ENCODE data around the gene XYLB.
"Not testable (repeated sequence)": the region's sequence is repeated elsewhere in the genome, so short reads cannot be mapped to it uniquely, and the experiment has no call there.

The XYLB gene

DNA sequence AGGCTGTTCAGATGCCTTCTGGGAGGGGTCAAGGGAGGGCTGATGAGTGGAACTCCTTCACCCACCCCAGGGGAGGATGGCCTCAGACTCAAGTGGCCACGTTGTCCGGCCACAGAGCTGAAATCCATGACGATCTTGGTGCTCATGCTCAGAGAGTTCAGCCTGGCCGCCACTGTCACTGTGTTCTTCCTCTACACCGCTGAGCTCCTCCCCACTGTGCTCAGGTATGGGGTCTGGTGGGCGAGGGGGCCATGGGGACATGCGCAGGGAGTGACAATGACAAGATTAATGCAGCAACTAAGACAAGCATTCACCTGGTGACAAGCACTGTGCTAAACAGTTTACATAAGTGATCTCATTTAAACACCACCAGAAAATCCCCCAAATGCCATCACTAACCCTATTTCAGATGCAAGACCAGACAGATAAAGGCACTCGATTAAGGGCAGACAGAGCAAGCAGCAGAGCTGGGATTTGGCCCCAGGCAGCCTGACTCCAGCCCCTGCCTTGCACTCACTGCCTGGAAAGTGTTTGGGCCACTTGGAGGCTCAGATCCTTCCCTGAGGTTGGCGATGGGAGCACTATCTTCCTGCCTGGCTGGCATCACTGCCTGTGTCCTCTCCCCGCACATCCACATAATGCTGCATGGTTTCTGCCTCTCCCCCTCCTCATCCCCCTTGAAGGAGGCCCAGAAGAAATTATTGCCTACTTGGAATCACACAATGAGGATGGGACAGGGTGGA, 30.9 kb upstream of the XYLB start:
- Mint-ChIP-seq H3K36me3 (ENCODE audit: low read depth) (no peaks in the 10 kb centered on the region), H3K27me3 (no peaks in the 10 kb centered on the region), H3K4me1 (ENCODE audit: low read depth) (no peaks in the 10 kb centered on the region), H3K4me3 (no peak overlapping the region), H3K27ac (no peak overlapping the region), H3K9me3 (no peaks in the 10 kb centered on the region)
- no peak for DNase-seq

DNA sequence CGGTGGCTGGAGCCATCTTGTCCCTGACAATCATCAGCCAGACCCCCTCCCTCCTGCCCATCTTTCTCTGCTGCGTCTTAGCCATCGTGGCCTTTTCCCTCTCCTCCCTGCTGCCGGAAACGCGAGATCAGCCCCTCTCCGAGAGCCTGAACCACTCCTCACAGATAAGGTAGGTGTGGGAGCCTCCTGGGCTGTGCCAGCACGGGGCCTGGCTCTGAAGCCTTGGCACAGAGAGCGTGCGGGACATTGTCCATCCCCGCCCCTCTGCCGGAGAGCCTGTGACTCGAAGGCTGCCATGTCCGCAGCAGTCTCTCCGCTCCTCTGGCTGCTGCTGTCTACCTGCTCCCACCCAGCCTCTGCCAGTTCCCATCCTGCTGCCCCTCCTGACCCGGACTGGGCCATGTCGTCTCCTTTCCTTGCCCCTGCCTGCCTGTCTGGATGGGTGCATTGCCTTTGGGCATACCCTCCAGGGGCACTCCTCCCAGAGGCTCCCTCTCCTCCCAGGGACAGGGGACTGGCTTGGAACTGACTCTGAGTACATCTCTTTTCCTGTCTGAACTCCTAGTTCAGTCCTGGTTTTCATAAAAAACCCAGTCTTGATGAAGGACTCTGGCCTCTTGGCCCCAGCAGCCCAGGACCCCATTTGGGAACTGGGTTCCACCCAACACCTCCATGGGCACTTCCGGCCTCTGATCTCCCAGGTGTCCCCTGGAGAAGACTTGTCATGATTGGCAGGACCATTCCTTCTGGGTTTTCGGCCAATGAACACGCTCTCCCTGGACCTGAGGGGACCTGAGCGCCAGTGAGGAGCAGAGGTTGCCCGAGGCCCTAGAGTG, 30.0 kb upstream of the XYLB start:
- H3K27ac Mint-ChIP-seq: no peak overlapping the region
- no peak for DNase-seq
- H3K36me3 Mint-ChIP-seq (ENCODE audit: low read depth): no peaks in the 10 kb centered on the region
- peaks cover 2% of the 10 kb centered on the region for H3K9me3 Mint-ChIP-seq
- H3K4me1 Mint-ChIP-seq (ENCODE audit: low read depth): no peaks in the 10 kb centered on the region
- no peak overlapping the region for H3K4me3 Mint-ChIP-seq
- H3K27me3 Mint-ChIP-seq: no peaks in the 10 kb centered on the region

DNA sequence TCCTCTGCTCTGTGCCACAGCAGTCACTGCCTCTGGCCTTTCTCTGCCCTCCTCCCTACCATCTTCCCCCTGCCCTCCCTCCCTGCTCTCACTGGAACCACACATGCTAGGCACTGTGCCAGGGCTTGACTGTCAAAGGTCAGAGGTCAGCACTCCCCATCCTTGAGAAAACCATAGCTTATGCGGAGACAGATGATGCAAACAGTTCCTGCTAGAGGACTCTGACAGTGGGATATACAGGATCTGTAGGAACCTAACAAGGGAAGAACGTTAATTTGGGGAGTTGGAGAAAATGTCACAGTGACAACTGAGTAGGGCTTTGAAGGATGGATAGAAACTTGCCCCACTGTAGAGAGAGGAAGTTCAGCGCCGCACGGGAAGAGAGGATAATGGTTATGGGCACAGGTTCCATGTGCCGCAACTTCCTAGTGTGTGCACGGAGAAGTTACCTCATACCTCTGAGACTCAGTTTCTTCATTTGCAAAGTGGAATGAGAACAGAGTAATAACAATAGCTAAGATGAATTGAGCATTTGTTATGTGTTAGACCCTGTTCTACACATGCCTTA, 29.3 kb upstream of the XYLB start:
- DNase-seq: no peak
- Mint-ChIP-seq H3K9me3 (peaks cover 2% of the 10 kb centered on the region), H3K36me3 (ENCODE audit: low read depth) (no peaks in the 10 kb centered on the region), H3K27me3 (no peaks in the 10 kb centered on the region), H3K27ac (no peak overlapping the region), H3K4me3 (no peak overlapping the region), H3K4me1 (ENCODE audit: low read depth) (no peaks in the 10 kb centered on the region)

- no peaks in the 10 kb centered on the region for H3K27me3 Mint-ChIP-seq
- no peaks in the 10 kb centered on the region for H3K36me3 Mint-ChIP-seq (ENCODE audit: low read depth)
- H3K9me3 Mint-ChIP-seq: peaks cover 2% of the 10 kb centered on the region
- DNase-seq: no peak
- no peak overlapping the region for H3K4me3 Mint-ChIP-seq
- H3K27ac Mint-ChIP-seq: no peak overlapping the region
- H3K4me1 Mint-ChIP-seq (ENCODE audit: low read depth): no peaks in the 10 kb centered on the region
Observed at GRCh38 chr3:38318766-38319671, 27.6 kb upstream of the XYLB start.

DNA sequence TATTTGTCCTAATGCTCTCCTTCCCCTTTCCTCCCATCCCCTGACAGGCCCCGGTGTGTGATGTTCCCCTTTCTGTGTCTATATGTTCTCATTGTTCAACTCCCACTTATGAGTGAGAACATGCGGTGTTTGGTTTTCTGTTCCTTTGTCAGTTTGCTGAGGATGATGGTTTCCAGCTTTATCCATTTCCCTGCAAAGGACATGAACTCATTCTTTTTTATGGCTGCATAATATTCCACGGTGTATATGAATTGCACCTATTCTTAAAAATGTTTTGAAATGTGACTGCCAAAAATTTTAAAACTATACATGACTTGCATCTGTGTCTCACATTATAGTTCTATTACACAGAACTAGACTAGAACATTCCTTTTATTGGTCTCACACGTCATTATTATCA, 25.9 kb upstream of the XYLB start:
- not testable (repeated sequence) for H3K27ac Mint-ChIP-seq; H3K36me3 Mint-ChIP-seq (ENCODE audit: low read depth); DNase-seq; H3K4me3 Mint-ChIP-seq; H3K4me1 Mint-ChIP-seq (ENCODE audit: low read depth); H3K9me3 Mint-ChIP-seq; H3K27me3 Mint-ChIP-seq

DNA sequence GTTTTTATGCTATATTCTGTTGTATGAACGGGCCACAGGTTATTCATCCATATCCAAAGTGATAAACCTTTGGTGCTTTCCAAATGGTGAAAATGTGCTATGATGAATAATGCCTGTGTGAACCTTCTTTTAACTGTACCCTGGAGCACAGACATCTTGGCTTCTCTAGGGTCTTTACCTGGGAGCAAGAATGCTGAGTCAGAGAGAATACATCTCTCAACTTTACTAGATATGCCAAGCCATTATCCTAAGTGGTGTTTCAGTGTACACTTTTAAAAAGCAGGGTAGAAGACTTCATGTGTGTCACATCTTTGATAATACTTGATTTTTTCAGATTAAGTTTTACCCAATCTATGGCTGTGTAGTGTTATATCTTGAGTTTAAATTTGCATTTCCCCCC, 23.5 kb upstream of the XYLB start:
- H3K9me3 Mint-ChIP-seq: peaks cover 2% of the 10 kb centered on the region
- peaks cover 3% of the 10 kb centered on the region for H3K4me1 Mint-ChIP-seq (ENCODE audit: low read depth)
- no peak for DNase-seq
- H3K36me3 Mint-ChIP-seq (ENCODE audit: low read depth): no peaks in the 10 kb centered on the region
- H3K27ac Mint-ChIP-seq: no peak overlapping the region
- H3K4me3 Mint-ChIP-seq: no peak overlapping the region
- no peaks in the 10 kb centered on the region for H3K27me3 Mint-ChIP-seq

- Mint-ChIP-seq H3K4me1 (ENCODE audit: low read depth) (peaks cover 3% of the 10 kb centered on the region), H3K27me3 (no peaks in the 10 kb centered on the region), H3K36me3 (ENCODE audit: low read depth) (no peaks in the 10 kb centered on the region), H3K4me3 (no peak overlapping the region), H3K9me3 (peaks cover 2% of the 10 kb centered on the region), H3K27ac (no peak overlapping the region)
- DNase-seq: no peak
Observed at GRCh38 chr3:38325256-38325655, 21.3 kb upstream of the XYLB start.

DNA sequence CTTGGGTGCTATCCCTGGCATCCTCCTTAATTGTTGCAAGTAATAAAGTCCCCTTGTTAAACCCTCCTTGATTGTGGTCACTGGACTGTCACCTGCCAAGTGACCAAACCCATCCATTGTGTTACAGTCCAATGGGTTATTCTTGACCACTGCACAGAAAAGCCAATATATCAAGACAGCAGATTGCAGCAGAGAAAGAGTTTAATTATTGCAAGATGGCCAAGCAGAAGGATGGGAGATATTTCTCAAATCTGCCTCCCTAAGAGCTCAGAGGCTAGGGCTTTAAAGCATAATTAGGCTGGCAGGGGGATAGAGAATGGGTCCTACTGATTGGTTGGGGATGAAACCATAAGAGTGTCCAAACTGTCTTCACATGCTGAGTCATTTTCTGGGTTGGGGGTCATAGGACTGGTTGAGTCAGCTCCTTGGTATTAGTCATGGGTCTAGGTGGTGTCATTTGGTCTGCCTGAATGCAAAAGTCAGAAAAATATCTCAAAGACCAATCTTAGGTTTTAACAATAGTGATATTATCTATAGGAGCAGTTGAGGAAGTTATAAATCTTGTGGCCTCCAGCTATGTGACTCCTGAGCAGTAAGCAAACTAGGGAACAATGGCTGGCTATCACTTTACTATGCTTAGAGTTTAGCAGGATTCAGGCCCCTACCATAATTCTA, 19.1 kb upstream of the XYLB start:
- Mint-ChIP-seq H3K27ac (no peak overlapping the region), H3K27me3 (no peaks in the 10 kb centered on the region), H3K4me1 (ENCODE audit: low read depth) (peaks cover 3% of the 10 kb centered on the region), H3K4me3 (no peak overlapping the region), H3K36me3 (ENCODE audit: low read depth) (no peaks in the 10 kb centered on the region), H3K9me3 (no peaks in the 10 kb centered on the region)
- no peak for DNase-seq

DNA sequence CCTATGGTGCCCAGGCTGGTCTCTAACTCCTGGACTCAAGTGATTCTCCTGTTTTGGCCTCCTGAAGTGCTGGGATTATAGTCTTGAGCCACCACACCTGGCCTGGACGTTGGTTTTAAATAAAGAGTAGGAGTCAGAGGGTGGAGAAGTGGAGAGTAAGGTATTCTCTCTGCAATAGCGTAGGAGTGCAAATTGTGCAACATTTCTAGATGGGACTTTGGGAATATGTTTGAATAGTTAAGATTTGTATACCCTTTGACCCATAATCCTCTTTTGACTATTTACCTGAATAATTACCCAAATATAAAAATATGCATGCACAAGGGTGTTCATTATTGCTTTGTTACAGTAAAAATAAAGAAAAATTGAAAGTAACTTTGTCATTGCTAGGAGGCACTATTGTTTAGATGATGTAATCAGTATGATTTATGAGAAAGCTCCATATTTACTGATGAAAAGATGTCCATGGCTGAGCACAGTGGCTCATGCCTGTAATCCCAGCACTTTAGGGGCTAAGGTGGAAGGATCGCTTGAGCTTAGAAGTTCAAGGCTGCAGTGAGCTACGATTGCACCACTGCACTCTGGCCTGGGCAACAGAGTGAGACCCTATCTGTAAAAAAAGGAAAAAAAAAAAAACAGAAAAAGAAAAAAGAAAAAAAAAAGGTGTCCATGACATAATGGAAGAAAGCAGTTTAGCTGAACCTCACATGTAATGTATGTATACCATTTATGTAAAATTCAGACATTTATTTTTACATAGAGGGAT, 15.1 kb upstream of the XYLB start:
- H3K4me1 Mint-ChIP-seq (ENCODE audit: low read depth): peaks cover 5% of the 10 kb centered on the region
- no peak for DNase-seq
- H3K27ac Mint-ChIP-seq: no peak overlapping the region
- no peaks in the 10 kb centered on the region for H3K9me3 Mint-ChIP-seq
- H3K36me3 Mint-ChIP-seq (ENCODE audit: low read depth): no peaks in the 10 kb centered on the region
- no peaks in the 10 kb centered on the region for H3K27me3 Mint-ChIP-seq
- H3K4me3 Mint-ChIP-seq: no peak overlapping the region

- Mint-ChIP-seq H3K9me3 (no peaks in the 10 kb centered on the region), H3K27me3 (no peaks in the 10 kb centered on the region), H3K4me3 (no peak overlapping the region), H3K4me1 (ENCODE audit: low read depth) (peaks cover 5% of the 10 kb centered on the region), H3K27ac (no peak overlapping the region), H3K36me3 (ENCODE audit: low read depth) (no peaks in the 10 kb centered on the region)
- no peak for DNase-seq
Observed at GRCh38 chr3:38332201-38332600, 14.4 kb upstream of the XYLB start.

DNA sequence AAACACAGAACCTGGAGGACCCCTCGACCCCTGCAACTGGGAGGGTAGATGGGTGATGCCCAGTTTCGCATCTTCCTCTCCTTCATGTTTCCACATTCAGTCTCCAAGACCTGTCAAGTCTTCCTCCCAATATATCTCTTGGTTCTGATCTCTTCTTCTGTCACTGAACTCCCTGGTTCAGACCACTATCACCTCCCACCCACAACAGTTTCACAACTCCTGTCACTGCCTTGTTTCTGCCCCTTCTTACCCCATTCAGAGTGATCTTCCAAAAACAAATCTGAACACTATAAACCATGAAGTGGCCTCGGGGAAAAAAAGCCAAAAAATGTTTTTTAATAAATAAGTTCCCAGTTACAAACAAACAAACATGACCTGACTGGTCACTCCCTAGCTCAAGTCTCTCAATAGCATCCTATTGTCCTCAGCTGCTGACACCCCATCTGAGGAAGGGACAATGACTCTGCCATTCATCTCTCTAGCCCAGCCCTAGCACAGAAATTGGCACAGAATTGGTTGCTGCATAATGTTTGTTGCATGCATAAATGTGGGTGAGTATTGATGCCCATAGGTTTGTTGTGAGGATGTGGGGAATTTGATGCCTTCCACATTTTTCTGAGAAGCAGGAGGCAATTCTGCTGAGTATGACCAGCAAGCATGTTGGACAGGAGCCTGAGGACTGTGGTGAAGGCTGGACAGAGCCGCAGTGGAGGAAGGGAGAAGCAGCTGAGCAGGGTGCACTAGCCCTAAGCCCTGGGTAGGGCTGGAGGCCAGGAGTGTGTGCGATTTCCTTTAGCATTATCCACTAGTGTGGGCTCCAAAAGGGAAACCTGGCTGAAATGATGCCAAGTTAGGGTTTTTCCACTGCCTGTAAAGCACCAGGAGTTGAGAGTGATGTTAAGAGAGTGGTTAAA, 12.2 kb upstream of the XYLB start:
- H3K27me3 Mint-ChIP-seq: no peaks in the 10 kb centered on the region
- no peak overlapping the region for H3K27ac Mint-ChIP-seq
- peaks cover 2% of the 10 kb centered on the region for H3K4me1 Mint-ChIP-seq (ENCODE audit: low read depth)
- DNase-seq: no peak
- H3K4me3 Mint-ChIP-seq: no peak overlapping the region
- no peaks in the 10 kb centered on the region for H3K36me3 Mint-ChIP-seq (ENCODE audit: low read depth)
- H3K9me3 Mint-ChIP-seq: no peaks in the 10 kb centered on the region

DNA sequence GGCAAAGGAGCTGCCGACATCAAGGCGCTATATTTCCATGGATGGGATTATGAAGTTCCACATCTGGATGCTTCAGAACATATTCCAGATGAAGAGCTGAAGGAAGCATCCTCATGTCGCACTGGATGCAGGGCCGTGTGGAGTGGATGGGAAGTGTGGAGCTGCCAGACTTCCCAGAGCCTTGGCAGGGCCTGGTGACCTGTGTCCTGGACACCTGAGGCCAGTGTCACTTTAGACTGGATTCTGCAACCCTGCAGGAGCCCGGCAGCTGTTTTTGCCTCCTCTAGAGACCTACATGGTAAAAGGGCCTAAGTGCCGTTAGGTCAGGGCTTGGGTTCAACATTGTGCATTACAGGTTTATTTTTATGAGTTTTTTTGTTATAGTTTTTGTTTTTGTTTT, 11.3 kb upstream of the XYLB start:
- DNase-seq: no peak
- no peaks in the 10 kb centered on the region for H3K27me3 Mint-ChIP-seq
- no peak overlapping the region for H3K4me3 Mint-ChIP-seq
- no peaks in the 10 kb centered on the region for H3K36me3 Mint-ChIP-seq (ENCODE audit: low read depth)
- H3K27ac Mint-ChIP-seq: no peak overlapping the region
- H3K9me3 Mint-ChIP-seq: no peaks in the 10 kb centered on the region
- peaks cover 2% of the 10 kb centered on the region for H3K4me1 Mint-ChIP-seq (ENCODE audit: low read depth)

DNA sequence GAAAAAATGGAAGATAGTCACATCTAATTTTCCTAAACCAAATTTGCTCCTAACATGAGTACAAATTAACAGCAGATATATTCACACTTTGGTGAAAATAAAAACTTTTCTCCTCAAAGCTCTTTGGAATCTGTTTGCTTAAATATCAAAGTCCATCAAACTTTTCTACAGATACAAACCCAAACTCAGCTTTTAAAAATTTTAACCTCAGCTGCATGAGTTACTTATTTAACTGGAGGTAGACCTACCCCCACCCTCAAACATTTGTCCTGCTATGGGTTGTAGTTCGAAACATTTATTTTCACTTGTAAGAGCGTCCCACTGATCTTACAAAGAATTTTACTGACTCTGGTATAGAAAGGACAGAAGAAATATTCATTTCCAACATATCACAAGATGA, 8.9 kb upstream of the XYLB start:
- peaks cover 2% of the 10 kb centered on the region for H3K4me1 Mint-ChIP-seq (ENCODE audit: low read depth)
- H3K27ac Mint-ChIP-seq: no peak overlapping the region
- H3K4me3 Mint-ChIP-seq: no peak overlapping the region
- H3K9me3 Mint-ChIP-seq: no peaks in the 10 kb centered on the region
- H3K27me3 Mint-ChIP-seq: no peaks in the 10 kb centered on the region
- no peaks in the 10 kb centered on the region for H3K36me3 Mint-ChIP-seq (ENCODE audit: low read depth)
- no peak for DNase-seq
